Activated CD4-positive, alpha-beta T cell treated with anti-CD3 and anti-CD28 coated beads, Interleukin-2, amount 10 ng/mL, durations not matched to agents 24 days and 14 days (primary cell): ENCODE results near the gene S100A14. TPM values are rescaled to one million over a fixed set of nuclear protein-coding genes. Genes with fewer than 3 reads are reported as not detected.

Source experiments
- DNase-seq: peaks from one replicate; pipeline ENCODE4 v3.0.0; 2022
- H3K27ac Mint-ChIP-seq: one replicate; pipeline ENCODE4 v1.8.0; 2022; ENCODE audit warnings: mild to moderate bottlenecking, mixed read lengths
- H3K27me3 Mint-ChIP-seq: one replicate; pipeline ENCODE4 v1.8.0; 2022; ENCODE audit warnings: mixed read lengths
- H3K36me3 Mint-ChIP-seq: one replicate; pipeline ENCODE4 v1.8.0; 2022; ENCODE audit warnings: low read depth, mild to moderate bottlenecking, mixed read lengths
- H3K4me1 Mint-ChIP-seq: one replicate; pipeline ENCODE4 v1.8.0; 2021; ENCODE audit warnings: mixed read lengths
- H3K4me3 Mint-ChIP-seq: one replicate; pipeline ENCODE4 v1.8.0; 2022; ENCODE audit warnings: mild to moderate bottlenecking, moderate library complexity, mixed read lengths
- H3K9me3 Mint-ChIP-seq: one replicate; pipeline ENCODE4 v1.8.0; 2021; ENCODE audit warnings: mixed read lengths
- intact Hi-C: fragments of 100-400 bp; cut with micrococcal nuclease; formaldehyde crosslinking; loops from one replicate; pipeline ENCODE4 v1.15.1; 2023
- total RNA-seq: library from RNA; stranded (reverse); gene quantifications from 2 replicates; pipeline ENCODE4 v1.2.3, GENCODE V29; 2022

The S100A14 gene
- total RNA-seq, 1 donor from 2014 or later, result not detected

GRCh38 chr1:153633161-153633753 lies 17.1 kb upstream of the S100A14 start:
- no peak for DNase-seq
- no peaks in the 10 kb centered on the region for H3K27me3 Mint-ChIP-seq
- peak overlapping the region; percentile 91 for H3K4me3 Mint-ChIP-seq
- intact Hi-C loops, result loop anchor here (5.0 kb wide), 2 partner anchors 61 to 101 kb away; no protein-coding TSS in a partner anchor
- H3K36me3 Mint-ChIP-seq, result peaks cover 30% of the 10 kb centered on the region
- peak overlapping the region; percentile 100 for H3K27ac Mint-ChIP-seq
- H3K9me3 Mint-ChIP-seq, result no peaks in the 10 kb centered on the region
- peaks cover 34% of the 10 kb centered on the region for H3K4me1 Mint-ChIP-seq

GRCh38 chr1:153631047-153632022 lies 15.2 kb upstream of the S100A14 start:
- Mint-ChIP-seq H3K27ac (peak overlapping the region; percentile 61), H3K27me3 (no peaks in the 10 kb centered on the region), H3K4me3 (no peak overlapping the region), H3K36me3 (peaks cover 17% of the 10 kb centered on the region), H3K9me3 (no peaks in the 10 kb centered on the region), H3K4me1 (peaks cover 24% of the 10 kb centered on the region)
- no peak for DNase-seq
- intact Hi-C loops, result loop anchor here (5.0 kb wide), 2 partner anchors 59 to 99 kb away; no protein-coding TSS in a partner anchor

- H3K4me3 Mint-ChIP-seq, result no peak overlapping the region
- no peaks in the 10 kb centered on the region for H3K9me3 Mint-ChIP-seq
- H3K36me3 Mint-ChIP-seq, result peaks cover 11% of the 10 kb centered on the region
- H3K27me3 Mint-ChIP-seq, result no peaks in the 10 kb centered on the region
- DNase-seq, result no peak
- peaks cover 24% of the 10 kb centered on the region for H3K4me1 Mint-ChIP-seq
- no peak overlapping the region for H3K27ac Mint-ChIP-seq
- intact Hi-C loops, result loop anchor here (5.0 kb wide), 2 partner anchors 58 to 98 kb away; no protein-coding TSS in a partner anchor
Measured at GRCh38 chr1:153630384-153630783, 14.3 kb upstream of the S100A14 start.

- no peaks in the 10 kb centered on the region for H3K27me3 Mint-ChIP-seq
- DNase-seq, result no peak
- no peaks in the 10 kb centered on the region for H3K9me3 Mint-ChIP-seq
- peaks cover 10% of the 10 kb centered on the region for H3K36me3 Mint-ChIP-seq
- peaks cover 24% of the 10 kb centered on the region for H3K4me1 Mint-ChIP-seq
- intact Hi-C loops, result loop anchor here (5.0 kb wide), 2 partner anchors 58 to 98 kb away; no protein-coding TSS in a partner anchor
- no peak overlapping the region for H3K27ac Mint-ChIP-seq
- H3K4me3 Mint-ChIP-seq, result no peak overlapping the region
Measured at GRCh38 chr1:153629971-153630370, 13.8 kb upstream of the S100A14 start.

GRCh38 chr1:153629343-153629665 lies 13.2 kb upstream of the S100A14 start:
- no peaks in the 10 kb centered on the region for H3K9me3 Mint-ChIP-seq
- peaks cover 23% of the 10 kb centered on the region for H3K4me1 Mint-ChIP-seq
- no peaks in the 10 kb centered on the region for H3K27me3 Mint-ChIP-seq
- intact Hi-C loops, result no loop called here
- H3K4me3 Mint-ChIP-seq, result no peak overlapping the region
- H3K27ac Mint-ChIP-seq, result peak overlapping the region; percentile 21
- peaks cover 6% of the 10 kb centered on the region for H3K36me3 Mint-ChIP-seq
- DNase-seq, result no peak

- H3K27ac Mint-ChIP-seq, result no peak overlapping the region
- intact Hi-C loops, result no loop called here
- H3K4me3 Mint-ChIP-seq, result no peak overlapping the region
- peaks cover 23% of the 10 kb centered on the region for H3K4me1 Mint-ChIP-seq
- peaks cover 3% of the 10 kb centered on the region for H3K36me3 Mint-ChIP-seq
- no peaks in the 10 kb centered on the region for H3K27me3 Mint-ChIP-seq
- H3K9me3 Mint-ChIP-seq, result no peaks in the 10 kb centered on the region
- no peak for DNase-seq
Measured at GRCh38 chr1:153628638-153629342, 12.7 kb upstream of the S100A14 start.

- Mint-ChIP-seq H3K27me3 (no peaks in the 10 kb centered on the region), H3K9me3 (no peaks in the 10 kb centered on the region), H3K4me1 (peaks cover 16% of the 10 kb centered on the region), H3K36me3 (peaks cover 3% of the 10 kb centered on the region), H3K27ac (no peak within 1 kb of the TSS), H3K4me3 (no peak within 1 kb of the TSS)
- intact Hi-C loops, result no loop called here
- DNase-seq, result no peak
Measured at GRCh38 chr1:153627715-153628626, 11.8 kb upstream of the S100A14 start, which contains the start of gene S100A1. Gene S100A1, plus strand, starts transcription at chr1:153628434. Its CDS starts 2,088 bp downstream, at chr1:153630522.

GRCh38 chr1:153626904-153627714 lies 11.0 kb upstream of the S100A14 start, which contains the start of gene S100A13:
Gene S100A13, minus strand, starts transcription at chr1:153627505. Its CDS starts 1,033 bp downstream, at chr1:153626472.
- H3K4me3 Mint-ChIP-seq, result no peak within 1 kb of the TSS
- intact Hi-C loops, result no loop called here
- no peaks in the 10 kb centered on the region for H3K27me3 Mint-ChIP-seq
- peaks cover 11% of the 10 kb centered on the region for H3K4me1 Mint-ChIP-seq
- no peaks in the 10 kb centered on the region for H3K9me3 Mint-ChIP-seq
- H3K36me3 Mint-ChIP-seq, result peaks cover 2% of the 10 kb centered on the region
- no peak within 1 kb of the TSS for H3K27ac Mint-ChIP-seq
- DNase-seq, result no peak

GRCh38 chr1:153626477-153626903 lies 10.4 kb upstream of the S100A14 start:
- no peak overlapping the region for H3K4me3 Mint-ChIP-seq
- H3K9me3 Mint-ChIP-seq, result no peaks in the 10 kb centered on the region
- no peak overlapping the region for H3K27ac Mint-ChIP-seq
- DNase-seq, result no peak
- peaks cover 7% of the 10 kb centered on the region for H3K4me1 Mint-ChIP-seq
- H3K36me3 Mint-ChIP-seq, result peaks cover 1% of the 10 kb centered on the region
- no peaks in the 10 kb centered on the region for H3K27me3 Mint-ChIP-seq
- intact Hi-C loops, result no loop called here

GRCh38 chr1:153624965-153625611 lies 9.0 kb upstream of the S100A14 start:
- intact Hi-C loops, result no loop called here
- Mint-ChIP-seq H3K27me3 (no peaks in the 10 kb centered on the region), H3K4me1 (no peaks in the 10 kb centered on the region), H3K27ac (no peak overlapping the region), H3K36me3 (no peaks in the 10 kb centered on the region), H3K4me3 (no peak overlapping the region), H3K9me3 (no peaks in the 10 kb centered on the region)
- no peak for DNase-seq

GRCh38 chr1:153623101-153623500 lies 7.0 kb upstream of the S100A14 start:
- intact Hi-C loops, result no loop called here
- H3K4me1 Mint-ChIP-seq, result no peaks in the 10 kb centered on the region
- no peak for DNase-seq
- H3K36me3 Mint-ChIP-seq, result no peaks in the 10 kb centered on the region
- no peaks in the 10 kb centered on the region for H3K9me3 Mint-ChIP-seq
- no peak overlapping the region for H3K27ac Mint-ChIP-seq
- no peaks in the 10 kb centered on the region for H3K27me3 Mint-ChIP-seq
- no peak overlapping the region for H3K4me3 Mint-ChIP-seq

- Mint-ChIP-seq H3K4me3 (no peak overlapping the region), H3K36me3 (no peaks in the 10 kb centered on the region), H3K9me3 (no peaks in the 10 kb centered on the region), H3K4me1 (peaks cover 8% of the 10 kb centered on the region), H3K27me3 (no peaks in the 10 kb centered on the region), H3K27ac (no peak overlapping the region)
- intact Hi-C loops, result no loop called here
- no peak for DNase-seq
Measured at GRCh38 chr1:153619171-153619570, 3.0 kb upstream of the S100A14 start.
